Fibroblast of villous mesenchyme (primary cell): Measurements from ENCODE around the gene RFC5. TPM values are rescaled to one million over a fixed set of nuclear protein-coding genes. Genes with fewer than 3 reads are reported as not detected.
"Not testable (repeated sequence)": the region's sequence is repeated elsewhere in the genome, so short reads cannot be mapped to it uniquely, and the experiment has no call there.

Experiments
- DNase-seq: peaks from one replicate; pipeline ENCODE4 v3.0.0-alpha.2; 2010; ENCODE audit warnings: low read depth
- H3K4me3 ChIP-seq: 2 replicates; pipeline ENCODE4 v1.5.1; 2011; ENCODE audit warnings: low read depth, mild to moderate bottlenecking, low read length
- small RNA-seq: library from RNA; depleted of rRNA; stranded (forward); fragments of <200 nt; gene quantifications from one replicate; pipeline ENCODE3, GENCODE V24; 2012
- total RNA-seq: library from RNA; depleted of rRNA; stranded (reverse); fragments of >200 nt; gene quantifications from 2 replicates; pipeline ENCODE4 v1.2.3, GENCODE V29; 2012
- TF ChIP-seq, protein P1 (sequence below): IDR thresholded peaks from 2 replicates; pipeline ENCODE4 v1.5.1; 2012; ENCODE audit warnings: low read depth, mild to moderate bottlenecking, low read length; ENCODE audit not compliant: insufficient read depth

RFC5 gene
- total RNA-seq, 1 donor: 15.5 TPM

DNA sequence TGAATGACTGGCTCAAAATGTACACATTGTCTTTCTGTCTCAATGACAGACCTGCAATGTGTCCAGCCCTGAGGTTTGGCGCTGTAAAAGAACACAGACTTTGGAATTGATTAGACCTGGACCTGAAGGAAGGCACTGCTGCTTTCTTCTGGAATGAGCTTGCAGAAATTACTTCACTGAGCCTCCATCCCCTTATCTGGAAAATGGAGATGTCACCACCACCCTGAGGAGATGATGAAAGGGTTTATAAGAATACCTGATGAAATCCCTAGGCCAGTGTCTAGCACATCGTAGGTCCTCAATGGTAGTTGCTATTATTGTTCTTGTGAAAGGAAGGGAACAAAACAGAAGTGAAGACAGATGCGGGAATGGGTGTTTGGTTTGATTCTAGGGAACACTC is 54.1 kb downstream of the RFC5 start:
- DNase-seq: no peak
- TF ChIP-seq, protein P1, sequence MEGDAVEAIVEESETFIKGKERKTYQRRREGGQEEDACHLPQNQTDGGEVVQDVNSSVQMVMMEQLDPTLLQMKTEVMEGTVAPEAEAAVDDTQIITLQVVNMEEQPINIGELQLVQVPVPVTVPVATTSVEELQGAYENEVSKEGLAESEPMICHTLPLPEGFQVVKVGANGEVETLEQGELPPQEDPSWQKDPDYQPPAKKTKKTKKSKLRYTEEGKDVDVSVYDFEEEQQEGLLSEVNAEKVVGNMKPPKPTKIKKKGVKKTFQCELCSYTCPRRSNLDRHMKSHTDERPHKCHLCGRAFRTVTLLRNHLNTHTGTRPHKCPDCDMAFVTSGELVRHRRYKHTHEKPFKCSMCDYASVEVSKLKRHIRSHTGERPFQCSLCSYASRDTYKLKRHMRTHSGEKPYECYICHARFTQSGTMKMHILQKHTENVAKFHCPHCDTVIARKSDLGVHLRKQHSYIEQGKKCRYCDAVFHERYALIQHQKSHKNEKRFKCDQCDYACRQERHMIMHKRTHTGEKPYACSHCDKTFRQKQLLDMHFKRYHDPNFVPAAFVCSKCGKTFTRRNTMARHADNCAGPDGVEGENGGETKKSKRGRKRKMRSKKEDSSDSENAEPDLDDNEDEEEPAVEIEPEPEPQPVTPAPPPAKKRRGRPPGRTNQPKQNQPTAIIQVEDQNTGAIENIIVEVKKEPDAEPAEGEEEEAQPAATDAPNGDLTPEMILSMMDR: no peak
- H3K4me3 ChIP-seq: no peak overlapping the region

DNA sequence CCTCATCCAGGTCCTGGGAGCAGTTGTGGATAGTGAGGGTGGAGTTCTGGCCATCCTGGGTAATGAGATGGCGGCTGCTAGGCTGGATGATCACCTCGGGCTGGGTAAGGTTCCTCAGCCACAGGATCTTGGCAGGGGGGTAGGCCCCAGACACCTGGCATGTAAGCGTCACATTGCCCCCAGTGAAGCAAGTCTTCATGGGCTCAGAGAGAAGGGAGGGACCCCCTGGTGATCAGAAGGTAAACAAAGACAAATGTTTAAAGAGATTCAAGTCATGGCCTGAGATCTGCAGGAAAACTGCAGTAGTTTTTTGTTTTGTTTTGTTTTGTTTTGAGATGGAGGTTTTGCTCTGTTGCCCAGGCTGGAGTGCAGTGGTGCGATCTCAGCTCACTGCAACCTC is 57.3 kb downstream of the RFC5 start:
- TF ChIP-seq, protein P1: no peak
- DNase-seq: no peak
- no peak overlapping the region for H3K4me3 ChIP-seq

DNA sequence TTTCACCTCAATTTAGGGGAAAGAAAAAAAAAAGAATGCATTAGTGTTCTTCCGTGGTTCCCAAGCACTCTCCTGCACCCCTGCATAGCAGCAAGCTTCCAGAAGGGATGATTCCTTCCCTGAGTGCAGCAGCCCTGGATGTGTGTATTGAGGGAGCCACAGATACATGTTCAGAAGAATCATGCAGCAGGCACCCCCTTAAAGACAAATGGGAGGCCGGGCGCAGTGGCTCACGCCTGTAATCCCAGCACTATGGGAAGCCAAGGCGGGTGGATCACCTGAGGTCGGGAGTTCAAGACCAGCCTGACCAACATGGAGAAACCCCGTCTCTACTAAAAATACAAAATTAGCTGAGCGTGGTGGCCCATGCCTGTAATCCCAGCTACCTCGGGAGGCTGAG is 65.0 kb downstream of the RFC5 start:
- H3K4me3 ChIP-seq, DNase-seq: not testable (repeated sequence)

Small RNA genes lying within 50 kb of the gene (small RNA-seq; reads per million reads assigned to genes)
- gene AC131159.1: not detected

Other genes starting within 250 kb of the RFC5 start
- not detected in 2 replicates for gene KSR2, start 47.7 kb upstream of the RFC5 start, total RNA-seq
- 156 and 171 TPM in 2 replicates for gene WSB2, start 44.5 kb downstream of the RFC5 start, total RNA-seq
- 21.3 and 22.5 TPM in 2 replicates for gene VSIG10, start 87.3 kb downstream of the RFC5 start, total RNA-seq
- gene PEBP1, start 119.4 kb downstream of the RFC5 start, total RNA-seq: 155 and 156 TPM in 2 replicates